Stimulated activated CD8-positive, alpha-beta memory T cell treated with anti-CD3 and anti-CD28 coated beads, Interleukin-7, amount 100 ng/mL, for 4 hours (primary cell): ENCODE data around the gene PRIM2.
A peak's percentile ranks its signal among the peaks of the same experiment; 100 is the strongest.
"Not testable (repeated sequence)": the region's sequence is repeated elsewhere in the genome, so short reads cannot be mapped to it uniquely, and the experiment has no call there.

Source experiments
- DNase-seq, 2 donors: peaks; one replicate each; pipeline ENCODE4 v3.0.0-alpha.2; 2020; ENCODE audit warnings: low read depth in 2 of 2

The PRIM2 gene, protein sequence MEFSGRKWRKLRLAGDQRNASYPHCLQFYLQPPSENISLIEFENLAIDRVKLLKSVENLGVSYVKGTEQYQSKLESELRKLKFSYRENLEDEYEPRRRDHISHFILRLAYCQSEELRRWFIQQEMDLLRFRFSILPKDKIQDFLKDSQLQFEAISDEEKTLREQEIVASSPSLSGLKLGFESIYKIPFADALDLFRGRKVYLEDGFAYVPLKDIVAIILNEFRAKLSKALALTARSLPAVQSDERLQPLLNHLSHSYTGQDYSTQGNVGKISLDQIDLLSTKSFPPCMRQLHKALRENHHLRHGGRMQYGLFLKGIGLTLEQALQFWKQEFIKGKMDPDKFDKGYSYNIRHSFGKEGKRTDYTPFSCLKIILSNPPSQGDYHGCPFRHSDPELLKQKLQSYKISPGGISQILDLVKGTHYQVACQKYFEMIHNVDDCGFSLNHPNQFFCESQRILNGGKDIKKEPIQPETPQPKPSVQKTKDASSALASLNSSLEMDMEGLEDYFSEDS

GRCh38 chr6:57317060-57317943, at the start of gene PRIM2:
PRIM2 (plus strand) TSS chr6:57317630; CDS start chr6:57318446, 816 bp downstream.
- DNase-seq = peak; percentile 72 to 77

- DNase-seq = no peak
Observed at GRCh38 chr6:57268294-57268640, 49.2 kb upstream of the PRIM2 start.

DNA sequence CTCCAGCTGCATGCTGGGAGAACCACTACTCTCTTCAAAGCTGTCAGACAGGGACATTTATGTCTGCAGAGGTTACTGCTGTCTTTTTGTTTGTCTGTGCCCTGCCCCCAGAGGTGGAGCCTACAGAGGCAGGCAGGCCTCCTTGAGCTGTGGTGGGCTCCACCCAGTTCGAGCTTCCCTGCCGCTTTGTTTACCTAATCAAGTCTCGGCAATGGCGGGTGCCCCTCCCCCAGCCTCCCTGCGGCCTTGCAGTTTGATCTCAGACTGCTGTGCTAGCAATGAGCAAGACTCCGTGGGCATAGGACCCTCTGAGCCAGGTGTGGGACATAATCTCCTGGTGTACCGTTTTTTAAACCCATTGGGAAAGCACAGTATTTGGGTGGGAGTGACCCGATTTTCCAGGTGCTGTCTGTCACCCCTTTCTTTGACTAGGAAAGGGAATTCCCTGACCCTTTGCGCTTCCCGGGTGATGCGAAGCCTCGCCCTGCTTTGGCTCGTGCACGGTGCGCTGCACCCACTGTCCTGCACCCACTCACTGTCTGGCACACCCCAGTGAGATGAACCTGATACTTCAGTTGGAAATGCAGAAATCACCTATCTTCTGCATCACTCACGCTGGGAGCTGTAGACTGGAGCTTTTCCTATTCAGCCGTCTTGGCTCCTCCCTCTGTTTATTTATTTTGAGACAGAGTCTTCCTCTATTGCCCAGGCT, 43.2 kb upstream of the PRIM2 start:
- DNase-seq = not testable (repeated sequence)

GRCh38 chr6:57275384-57275783, 42.0 kb upstream of the PRIM2 start:
- no peak for DNase-seq

GRCh38 chr6:57276946-57277345, 40.5 kb upstream of the PRIM2 start:
- DNase-seq = no peak

GRCh38 chr6:57278570-57278969, 38.9 kb upstream of the PRIM2 start:
- DNase-seq = no peak

GRCh38 chr6:57279013-57279412, 38.4 kb upstream of the PRIM2 start:
- DNase-seq = no peak

GRCh38 chr6:57283106-57283505, 34.3 kb upstream of the PRIM2 start:
- no peak for DNase-seq

DNA sequence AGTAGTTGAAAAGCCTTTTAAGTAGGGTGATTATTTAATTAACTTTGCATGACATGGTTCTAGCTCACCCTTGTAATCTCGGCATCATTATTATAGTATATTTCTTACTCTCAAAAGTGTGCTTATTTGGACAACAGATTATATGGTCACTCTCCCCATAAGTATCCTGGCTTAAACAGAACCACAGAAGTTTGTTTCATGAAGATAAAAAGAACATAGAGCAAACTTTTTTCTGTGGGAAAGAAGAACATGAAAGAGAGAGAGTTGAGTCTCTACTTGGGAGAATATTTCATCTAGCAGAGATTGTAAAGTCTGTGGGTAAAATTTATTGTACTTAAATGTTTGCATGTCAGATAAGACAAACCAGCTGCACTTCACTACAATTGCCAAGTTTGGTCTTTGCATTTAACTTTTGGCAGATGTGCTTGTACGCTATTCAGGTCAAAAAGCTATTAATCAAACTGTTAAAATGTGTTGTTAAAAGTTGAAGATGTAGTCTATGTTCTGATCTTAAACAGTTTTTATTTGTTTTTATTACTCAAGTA, 33.4 kb upstream of the PRIM2 start:
- DNase-seq = no peak

DNA sequence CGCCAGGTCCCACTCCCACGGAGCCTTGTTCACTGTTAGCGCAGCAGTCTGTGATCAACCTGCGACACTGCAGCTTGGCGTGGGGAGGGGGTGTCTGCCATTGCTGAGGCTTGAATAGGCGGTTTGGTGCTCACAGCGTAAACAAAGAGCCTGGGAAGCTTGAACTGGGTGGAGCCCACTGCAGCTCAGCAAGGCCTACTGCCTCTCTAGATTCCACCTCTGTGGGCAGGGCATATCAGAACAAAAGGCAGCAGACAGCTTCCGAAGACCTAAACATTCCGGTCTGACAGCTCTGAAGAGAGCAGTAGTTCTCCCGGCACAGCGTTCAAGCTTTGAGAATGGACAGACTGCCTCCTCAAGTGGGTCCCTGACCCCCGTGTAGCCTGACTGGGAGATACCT, 29.3 kb upstream of the PRIM2 start:
- DNase-seq = not testable (repeated sequence)

DNA sequence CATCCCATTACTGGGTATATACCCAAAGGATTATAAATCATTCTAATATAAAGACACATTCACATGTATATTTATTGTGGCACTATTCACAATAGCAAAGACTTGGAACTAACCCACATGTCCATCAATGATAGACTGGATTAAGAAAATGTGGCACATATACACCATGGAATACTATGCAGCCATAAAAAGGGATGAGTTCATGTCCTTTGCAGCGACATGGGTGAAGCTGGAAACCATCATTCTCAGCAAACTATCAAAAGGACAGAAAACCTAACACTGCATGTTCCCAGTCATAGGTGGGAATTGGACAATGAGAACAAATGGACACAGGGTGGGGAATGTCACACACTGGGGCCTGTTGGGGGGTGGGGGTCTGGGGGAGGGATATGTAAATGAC, 24.0 kb upstream of the PRIM2 start:
- not testable (repeated sequence) for DNase-seq

DNA sequence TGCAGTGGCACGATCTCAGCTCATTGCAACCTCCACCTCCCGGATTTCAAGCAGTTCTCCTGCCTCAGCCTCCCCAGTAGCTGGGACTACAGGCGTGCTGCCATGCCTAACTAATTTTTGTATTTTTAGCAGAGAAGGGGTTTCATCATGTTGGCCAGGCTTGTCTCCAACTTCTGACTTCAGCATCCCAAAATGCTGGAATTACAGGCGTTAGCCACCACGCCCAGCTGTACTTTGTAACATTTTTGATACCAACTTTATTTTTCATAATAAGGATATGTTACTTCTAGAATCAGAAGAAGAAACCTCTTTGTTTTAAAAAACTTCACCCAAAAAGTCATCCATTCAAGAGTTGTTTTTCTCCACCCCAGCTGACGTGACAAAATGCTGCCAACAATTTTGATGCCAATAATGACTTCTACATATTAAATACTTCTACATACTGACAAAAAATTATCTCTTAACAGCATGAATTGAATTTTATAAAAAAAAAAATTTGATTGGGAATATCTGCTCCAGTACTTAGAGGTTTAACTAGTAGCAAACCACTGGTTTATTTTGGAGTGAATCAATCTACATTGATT, 22.5 kb upstream of the PRIM2 start:
- DNase-seq = no peak

GRCh38 chr6:57297505-57297904, 19.9 kb upstream of the PRIM2 start:
- no peak for DNase-seq

- DNase-seq = no peak
Observed at GRCh38 chr6:57298741-57299140, 18.7 kb upstream of the PRIM2 start.

DNA sequence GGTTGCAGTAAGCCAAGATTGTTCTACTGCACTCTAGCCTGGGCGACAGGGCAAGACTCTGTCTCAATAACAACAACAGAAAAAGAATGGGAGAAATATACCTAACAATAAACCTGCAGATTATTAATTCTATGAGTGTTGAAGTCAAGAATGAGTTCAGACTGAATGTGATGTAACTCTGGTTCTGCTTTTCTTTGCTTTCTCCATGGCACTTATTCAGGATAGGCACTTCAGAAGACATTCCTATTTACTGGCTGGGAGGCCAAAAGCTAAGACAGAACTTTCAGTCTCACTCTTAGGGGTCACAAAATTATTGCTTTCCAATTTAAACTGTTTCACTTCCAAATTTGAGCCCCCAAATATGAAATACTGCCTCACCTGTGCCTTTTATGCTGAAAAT, 15.7 kb upstream of the PRIM2 start:
- DNase-seq = no peak

- no peak for DNase-seq
Observed at GRCh38 chr6:57302477-57302876, 15.0 kb upstream of the PRIM2 start.

- DNase-seq = no peak
Observed at GRCh38 chr6:57303931-57304681, 13.3 kb upstream of the PRIM2 start.

DNA sequence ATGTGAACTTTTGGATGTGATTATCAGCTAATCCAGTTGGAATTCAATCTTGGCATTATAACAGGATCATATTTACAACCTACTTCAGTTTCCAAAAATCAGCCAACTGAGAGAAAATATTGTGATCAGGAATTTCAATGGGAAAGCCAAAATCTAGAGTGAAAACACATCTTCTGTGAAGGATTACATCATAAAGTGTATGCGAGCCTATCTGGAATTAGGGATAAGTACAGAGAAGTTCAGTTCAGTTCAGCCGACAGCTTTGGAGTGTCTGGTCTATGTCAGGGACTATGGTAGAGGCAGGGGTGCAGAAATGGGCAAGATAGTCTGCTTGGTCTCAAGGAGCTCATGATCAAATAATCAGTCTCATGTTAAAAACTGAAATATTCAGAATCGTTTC, 12.3 kb upstream of the PRIM2 start:
- DNase-seq = no peak

GRCh38 chr6:57305761-57306160, 11.7 kb upstream of the PRIM2 start:
- DNase-seq = no peak

DNA sequence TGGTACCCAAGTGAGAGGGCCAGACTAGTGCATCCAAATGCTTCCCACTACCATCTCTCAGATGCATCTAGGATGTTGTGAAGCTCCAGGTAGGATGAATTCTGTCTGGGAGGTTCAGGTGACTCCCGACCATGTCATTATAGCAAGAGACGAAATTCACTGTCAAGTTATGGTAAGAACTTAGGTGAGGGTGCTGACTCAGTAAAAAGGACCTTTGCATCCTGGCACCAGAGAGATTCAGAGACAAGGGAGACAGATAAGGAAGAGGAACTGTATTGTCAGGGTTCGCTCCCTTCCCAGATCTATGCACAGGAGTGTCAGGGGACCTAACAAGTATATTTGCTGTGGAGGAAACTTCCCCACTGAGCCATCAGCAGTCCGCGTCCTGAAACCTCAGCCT, 11.2 kb upstream of the PRIM2 start:
- no peak for DNase-seq

DNA sequence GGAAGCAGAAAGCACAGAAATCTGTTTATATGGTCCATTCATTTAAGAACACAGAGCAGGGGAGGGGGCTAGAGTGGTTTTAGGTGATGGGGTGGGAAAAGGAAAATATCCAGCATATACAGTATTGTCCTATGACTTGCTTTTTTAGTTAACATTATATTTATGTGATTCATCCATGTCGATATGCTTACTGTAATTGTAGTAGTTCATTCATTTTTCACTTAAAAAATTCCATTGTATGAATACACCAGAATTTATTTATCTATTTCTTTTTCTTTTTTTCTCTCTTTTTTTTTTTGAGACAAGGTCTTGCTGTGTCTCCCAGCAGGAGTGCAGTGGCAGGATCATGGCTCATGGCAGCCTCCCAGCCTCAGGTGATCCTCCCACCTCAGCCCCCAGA, 9.6 kb upstream of the PRIM2 start:
- no peak for DNase-seq
